A673 (cell line): Measurements from ENCODE around the gene BANF1.

Experiments used
- CTCF ChIP-seq: fragments of 300-800, 200-600 bp; sonication (generic); conservative IDR thresholded peaks from 2 replicates; pipeline ENCODE4 v1.5.1; 2017; ENCODE audit warnings: low read depth, mild to moderate bottlenecking, antibody characterized with exemption, low read length, moderate library complexity, mixed read lengths
- EZH2 ChIP-seq: fragments of 200-600 bp; sonication (generic); IDR thresholded peaks from 2 replicates; pipeline ENCODE4 v1.6.1; 2017; ENCODE audit warnings: borderline replicate concordance, low read depth, mild to moderate bottlenecking, mixed read lengths, antibody characterized with exemption, low read length; ENCODE audit not compliant: poor library complexity, severe bottlenecking

GRCh38 chr11:66026017-66026529, 23.8 kb downstream of the BANF1 start, which contains the start of gene CATSPER1:
- TF ChIP-seq CTCF (no peak), EZH2 (no peak)
